HG02763 (cell line): ENCODE results near the gene ACP4.
"Not testable (repeated sequence)": the region's sequence is repeated elsewhere in the genome, so short reads cannot be mapped to it uniquely, and the experiment has no call there.

ENCODE experiments used
- ATAC-seq: cut with Tn5 transposase; IDR thresholded peaks from one replicate; pipeline ENCODE4 v1.9.1; 2021; ENCODE audit warnings: mild to moderate bottlenecking, moderate library complexity; ENCODE audit not compliant: unreplicated experiment

ACP4 gene

DNA sequence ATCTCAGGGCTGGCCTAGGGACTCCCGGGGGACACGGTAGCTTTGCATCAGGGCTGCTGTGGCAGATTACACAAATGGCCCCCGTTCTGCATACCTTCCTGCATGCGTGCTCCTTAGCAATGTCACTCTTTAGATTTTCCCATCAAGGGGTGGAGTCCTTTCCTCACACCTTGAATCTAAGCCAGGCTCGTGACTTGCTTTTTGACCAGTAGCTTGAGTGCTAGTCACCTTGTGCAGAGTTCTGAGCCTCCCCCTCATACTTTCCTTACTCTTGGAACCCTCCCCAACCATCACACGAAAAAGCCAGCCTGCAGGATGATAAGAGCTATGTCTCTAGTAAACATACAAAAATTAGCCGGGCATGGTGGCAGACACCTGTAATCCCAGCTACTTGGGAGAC lies 16.8 kb upstream of the ACP4 start:
- not testable (repeated sequence) for ATAC-seq

DNA sequence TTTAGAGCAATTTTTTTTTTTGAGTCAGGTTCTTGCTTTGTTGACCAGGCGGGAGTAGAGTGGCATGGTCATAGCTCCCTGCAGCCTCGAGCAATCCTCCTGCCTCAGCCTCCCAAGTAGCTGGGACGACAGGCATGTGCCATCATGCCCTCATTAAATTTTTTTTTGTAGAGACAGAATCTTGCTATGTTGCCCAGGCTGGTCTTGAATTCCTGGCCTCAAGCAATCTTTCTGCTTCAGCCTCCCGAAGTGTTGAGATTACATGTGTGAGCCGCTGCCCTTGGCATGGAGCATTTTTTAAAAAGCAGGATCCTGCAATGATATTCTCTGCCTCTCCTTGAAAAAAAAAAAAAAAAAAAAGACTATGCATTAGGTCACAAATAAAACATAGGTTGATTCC lies 14.1 kb upstream of the ACP4 start:
- no peak for ATAC-seq

DNA sequence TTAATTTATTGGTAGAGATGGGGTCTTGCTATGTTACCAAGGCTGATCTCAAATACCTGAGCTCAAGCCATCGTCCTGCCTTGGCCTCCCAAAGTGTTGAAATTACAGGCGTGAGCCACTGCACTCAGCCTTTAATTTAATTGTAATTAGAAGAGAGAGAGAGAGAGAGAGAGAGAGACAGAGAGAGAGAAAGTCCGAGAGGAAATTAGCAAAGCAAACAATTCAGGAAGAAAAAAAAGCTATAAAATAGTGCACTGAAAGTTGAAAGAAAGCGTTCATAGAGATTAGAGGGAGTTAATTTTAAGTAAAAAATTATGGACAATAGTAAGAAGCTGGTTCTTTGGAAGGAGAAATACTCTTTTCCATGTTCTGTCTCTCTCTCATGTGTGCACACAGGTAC lies 13.0 kb upstream of the ACP4 start:
- no peak for ATAC-seq

DNA sequence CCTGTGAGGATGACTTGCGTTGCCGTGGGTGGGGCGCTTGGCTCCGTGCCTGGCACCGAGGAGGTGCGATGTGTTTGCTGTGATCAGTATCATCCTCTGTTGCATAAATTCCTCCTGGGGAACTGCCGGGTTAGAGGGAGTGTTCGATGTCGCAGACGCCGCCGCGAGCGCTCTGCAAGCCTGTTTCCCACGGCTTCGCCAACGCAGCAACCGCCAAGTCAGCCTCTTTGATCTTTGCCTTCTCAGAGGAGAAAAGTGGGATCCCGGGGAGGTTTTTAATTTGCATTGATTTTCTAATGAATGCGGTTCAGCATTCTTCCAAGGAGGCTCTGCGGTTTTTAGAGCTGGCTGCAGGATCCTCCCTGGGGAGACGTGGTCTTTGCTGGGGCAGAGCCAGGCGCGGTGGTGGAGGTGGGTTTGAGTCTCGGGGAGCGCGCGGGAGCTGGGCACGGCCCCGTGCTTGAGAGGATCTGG lies 12.3 kb upstream of the ACP4 start:
- no peak for ATAC-seq

DNA sequence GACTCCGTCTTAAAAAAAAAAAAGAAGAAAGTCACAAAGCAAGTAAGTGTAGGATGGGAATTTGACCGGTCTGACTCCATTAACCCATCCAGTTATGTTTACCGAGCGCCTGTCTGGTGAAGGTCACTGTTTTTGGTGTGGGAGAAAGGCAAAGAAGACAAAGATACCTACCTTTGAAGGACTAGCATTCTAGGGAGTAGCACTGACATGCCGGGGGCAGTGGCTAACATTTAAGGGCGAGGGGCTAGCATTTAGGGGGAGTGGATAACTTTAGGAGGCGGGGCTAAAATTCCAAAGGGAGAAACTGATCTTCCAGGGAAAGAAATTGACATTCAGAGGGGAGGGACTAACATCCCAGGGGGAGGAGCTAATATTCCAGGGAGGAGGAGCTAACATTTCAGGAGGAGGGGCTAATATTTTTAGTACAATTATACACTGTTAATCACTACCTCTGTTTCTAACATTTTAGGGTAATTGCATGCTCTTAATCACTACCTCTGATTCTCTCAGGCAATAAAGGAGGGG lies 11.2 kb upstream of the ACP4 start:
- ATAC-seq, result no peak

DNA sequence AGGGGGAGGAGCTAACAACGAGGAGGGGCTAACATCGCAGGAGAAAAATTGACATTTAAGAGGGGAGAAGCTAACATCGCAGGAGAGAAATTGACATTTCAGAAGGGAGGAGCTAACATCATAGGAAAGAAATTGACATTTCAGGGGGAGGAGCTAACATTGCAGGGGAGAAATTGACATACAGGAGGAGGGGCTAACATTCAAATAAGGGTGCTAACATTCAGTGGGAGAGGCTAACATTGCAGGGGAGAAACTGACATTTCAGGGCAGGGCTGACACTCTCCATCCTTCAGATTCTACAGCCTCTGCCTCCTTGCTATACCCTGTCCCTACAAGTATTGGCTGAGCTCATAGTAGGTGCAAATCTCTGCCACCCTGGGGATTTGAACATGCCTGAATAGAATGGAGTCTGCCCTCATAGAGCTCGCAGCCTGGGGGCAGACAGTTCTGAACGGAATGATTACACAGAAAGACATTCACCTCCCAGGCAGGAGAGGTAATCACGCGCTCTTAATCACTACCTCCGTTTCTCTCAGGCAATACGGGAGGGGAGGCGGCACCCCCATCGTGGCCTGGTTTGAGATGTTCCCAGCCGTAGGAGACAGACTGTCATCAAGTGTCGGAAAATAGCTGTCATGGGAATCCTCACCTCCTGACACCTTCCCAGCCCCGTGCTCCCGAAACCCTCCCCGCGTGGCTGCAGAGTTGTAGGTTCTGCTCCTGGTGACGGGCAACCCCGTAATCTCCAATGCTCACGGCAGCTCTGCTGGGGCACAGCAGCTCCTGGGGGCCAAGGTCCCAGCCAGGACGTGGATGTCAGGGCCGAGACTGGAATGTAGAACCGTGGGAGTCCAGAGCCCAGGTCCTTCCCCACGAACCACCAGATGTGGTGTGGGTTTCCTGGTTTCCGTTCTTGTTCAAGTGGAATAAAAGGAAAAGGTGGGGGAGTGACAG lies 10.4 kb upstream of the ACP4 start:
- no peak for ATAC-seq

DNA sequence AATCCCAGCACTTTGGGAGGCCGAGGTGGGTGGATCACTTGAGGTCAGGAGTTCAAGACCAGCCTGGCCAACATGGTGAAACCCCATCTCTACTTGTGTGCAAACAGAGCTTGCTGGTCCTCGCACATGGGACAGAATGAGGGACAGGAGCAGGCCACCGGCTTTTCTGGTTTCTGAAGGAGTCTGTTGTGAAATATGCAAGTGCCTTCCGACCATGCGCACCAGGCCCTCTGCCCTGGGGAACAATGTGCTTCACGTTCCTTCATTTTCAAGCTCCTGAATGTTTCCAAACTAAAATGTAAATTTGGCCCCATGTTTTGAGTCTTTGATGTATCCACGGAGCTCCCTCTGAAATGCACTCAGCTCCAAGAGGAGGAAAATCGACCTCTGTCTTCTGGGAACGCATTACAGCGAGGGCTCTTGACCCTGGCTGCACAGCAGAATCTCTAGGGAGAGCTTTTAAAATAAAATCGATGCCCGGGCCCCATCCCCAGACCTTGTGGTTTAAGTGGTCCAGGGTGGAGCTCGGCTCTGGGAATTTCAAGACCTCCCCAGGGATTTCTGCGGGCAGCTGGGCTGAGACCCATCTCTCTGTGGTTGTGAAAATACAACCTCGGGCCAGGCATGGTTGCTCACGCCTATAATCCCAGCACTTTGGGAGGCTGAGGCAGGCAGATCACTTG lies 9.3 kb upstream of the ACP4 start:
- ATAC-seq, result no peak

DNA sequence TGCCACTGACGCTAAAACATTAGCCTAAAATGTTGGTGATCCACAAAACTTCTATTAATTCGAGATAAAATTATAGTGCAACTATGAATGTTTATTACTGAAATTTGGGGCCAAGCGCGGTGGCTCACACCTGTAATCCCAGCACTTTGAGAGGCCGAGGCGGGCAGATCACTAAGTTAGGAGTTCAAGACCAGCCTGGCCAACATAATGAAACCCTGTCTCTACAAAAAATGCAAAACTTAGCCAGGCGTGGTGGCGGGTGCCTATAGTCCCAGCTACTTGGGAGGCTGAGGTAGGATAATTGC lies 6.4 kb upstream of the ACP4 start:
- not testable (repeated sequence) for ATAC-seq

DNA sequence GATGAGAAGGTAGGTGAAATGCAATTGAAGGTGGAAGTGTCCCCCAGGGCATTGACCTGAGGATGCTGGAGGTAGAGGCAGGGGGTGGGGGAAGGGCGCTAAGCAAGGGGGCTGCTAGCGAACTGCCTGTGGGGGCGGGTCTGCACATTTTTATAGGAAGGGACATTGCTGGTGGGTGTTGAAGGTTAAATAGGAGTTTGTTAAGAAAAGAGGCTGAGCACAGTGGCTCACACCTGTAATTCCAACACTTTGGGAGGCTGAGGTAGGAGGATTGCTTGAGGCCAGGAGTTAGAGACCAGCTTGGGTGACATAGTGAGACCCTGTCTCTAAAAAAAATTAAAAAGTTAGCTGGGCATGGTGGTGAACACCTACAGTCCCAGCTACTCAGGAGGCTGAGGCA lies 5.5 kb upstream of the ACP4 start:
- no peak for ATAC-seq

DNA sequence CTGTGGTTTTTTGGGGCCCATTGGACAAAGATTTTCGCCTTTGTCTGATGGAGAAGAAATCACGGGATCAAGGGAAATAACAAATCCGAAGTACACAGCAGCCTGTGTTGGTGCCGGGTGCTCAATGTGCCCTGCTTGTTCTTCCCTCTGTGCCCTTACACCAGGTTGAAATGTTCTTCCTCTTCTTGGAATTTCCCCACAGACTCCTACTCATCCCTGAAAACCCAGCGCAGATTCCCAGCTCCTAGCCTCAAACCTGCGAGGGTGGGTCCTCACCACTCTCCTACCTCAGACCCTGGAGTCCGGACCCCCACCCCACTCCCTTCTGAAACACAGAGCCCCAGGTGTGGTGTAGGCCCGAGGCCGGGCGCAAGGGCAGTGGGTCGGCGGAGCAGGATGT lies 4.9 kb upstream of the ACP4 start:
- no peak for ATAC-seq

DNA sequence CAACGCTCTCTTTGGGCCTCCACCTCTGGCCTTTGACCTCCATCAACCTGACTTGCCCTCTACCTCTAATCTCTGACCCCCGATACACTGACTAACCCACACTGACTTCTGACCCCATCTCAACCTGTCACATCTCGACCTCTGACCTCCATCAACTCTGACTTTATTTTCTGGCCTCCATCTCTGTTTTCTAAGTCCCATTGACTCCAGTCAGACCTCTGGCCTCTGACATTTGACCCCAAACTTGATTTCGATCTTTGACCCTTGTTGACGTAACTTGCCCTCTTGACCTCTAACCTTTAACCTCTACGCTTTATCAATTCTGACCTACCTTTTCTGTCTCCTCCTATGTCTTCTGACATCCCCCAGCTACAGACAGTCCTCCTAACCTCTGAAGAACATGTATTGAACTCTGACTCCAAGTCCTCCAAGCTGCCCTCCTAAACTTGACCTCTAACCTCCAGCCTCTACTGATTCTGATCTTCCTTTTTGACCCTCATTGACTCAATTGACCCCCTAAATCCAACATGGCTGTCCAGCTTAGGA lies 780 bp downstream of the ACP4 start:
- ATAC-seq, result no peak

DNA sequence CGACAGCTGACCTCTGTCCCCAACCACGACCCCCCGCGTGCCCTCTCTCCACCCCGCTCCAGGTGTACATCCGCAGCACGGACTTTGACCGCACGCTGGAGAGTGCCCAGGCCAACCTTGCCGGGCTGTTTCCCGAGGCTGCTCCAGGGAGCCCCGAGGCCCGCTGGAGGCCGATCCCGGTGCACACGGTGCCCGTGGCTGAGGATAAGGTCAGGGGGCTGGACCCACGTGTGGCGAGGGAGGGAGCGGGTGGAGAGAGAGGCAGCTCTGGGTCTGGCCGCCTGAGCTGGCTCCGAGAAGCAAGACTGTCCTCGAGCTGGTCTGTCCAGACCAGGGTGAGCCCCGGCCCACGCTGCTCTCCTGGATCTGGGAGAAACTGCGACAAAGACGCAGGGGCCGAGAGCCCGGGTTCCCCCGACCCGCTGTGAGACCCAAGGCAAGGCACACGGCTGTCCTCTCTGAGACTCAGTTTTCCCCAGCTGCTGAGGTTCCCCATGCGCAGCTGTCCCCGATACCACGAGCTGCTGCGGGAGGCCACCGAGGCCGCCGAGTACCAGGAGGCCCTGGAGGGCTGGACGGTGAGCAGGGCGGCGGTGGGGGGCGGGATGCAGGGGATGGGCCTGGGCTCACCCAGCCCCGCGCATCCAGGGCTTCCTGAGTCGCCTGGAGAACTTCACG lies 1.5 kb downstream of the ACP4 start:
- ATAC-seq, result no peak

DNA sequence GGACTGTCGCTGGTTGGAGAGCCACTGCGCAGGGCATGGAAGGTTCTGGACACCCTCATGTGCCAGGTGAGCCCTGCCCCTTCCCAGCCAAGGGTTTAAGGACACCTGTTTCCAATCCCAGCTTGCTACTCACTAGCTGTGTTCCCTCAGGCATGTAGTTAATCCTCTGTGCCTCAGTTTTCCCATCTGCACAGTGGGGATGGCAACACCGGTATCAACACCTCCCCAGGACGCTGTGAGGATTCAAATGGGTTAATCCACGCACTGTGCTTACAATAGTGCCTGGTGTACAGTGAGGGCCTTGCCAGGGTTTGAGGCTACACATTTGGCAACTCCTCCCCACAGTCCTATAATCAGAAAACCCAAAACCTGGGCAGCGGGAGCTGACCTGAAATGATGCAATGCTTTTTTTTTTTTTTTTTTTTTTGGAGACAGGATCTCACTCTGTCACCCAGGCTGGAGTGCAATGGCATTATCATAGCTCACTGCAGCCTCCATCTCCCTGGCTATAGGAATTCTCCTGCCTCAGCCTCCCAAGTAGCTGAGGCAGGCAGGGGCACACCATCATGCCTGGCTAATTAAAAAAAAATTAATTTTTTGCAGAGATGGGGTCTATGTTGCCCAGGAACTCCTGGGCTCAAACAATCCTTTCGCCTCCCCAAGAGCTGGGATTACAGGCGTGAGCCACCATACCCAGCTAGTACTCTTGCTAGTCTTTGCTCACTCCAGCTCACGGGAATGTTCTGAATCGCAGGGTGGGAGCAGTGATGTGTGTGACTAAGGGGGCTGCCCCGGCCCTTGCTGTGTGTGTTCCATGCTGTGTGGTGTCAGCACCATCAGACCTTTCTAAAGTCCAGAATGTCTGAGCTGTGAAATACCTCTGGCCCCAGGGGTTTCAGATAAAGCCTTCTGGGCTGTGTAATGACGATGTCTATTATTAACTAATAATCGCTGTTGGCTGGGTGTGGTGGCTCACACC lies 2.3 kb downstream of the ACP4 start:
- ATAC-seq, result no peak

DNA sequence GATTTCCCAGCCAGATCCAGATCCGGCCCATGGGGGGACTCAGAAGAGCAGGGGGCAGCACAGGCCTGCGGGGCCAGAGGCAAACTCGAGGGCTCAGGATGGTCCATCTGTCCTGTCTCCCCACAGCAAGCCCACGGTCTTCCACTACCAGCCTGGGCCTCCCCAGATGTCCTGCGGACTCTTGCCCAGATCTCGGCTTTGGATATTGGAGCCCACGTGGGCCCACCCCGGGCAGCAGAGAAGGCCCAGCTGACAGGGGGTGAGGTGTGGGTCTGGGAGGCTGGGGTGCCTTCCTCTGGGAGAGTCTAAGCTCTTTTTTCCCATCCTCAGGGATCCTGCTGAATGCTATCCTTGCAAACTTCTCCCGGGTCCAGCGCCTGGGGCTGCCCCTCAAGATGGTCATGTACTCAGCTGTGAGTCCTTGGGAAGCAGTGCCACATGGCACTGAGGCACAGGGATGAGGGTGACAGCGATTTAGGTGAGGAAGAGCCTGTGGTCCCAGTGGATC lies 3.4 kb downstream of the ACP4 start:
- ATAC-seq, result no peak

DNA sequence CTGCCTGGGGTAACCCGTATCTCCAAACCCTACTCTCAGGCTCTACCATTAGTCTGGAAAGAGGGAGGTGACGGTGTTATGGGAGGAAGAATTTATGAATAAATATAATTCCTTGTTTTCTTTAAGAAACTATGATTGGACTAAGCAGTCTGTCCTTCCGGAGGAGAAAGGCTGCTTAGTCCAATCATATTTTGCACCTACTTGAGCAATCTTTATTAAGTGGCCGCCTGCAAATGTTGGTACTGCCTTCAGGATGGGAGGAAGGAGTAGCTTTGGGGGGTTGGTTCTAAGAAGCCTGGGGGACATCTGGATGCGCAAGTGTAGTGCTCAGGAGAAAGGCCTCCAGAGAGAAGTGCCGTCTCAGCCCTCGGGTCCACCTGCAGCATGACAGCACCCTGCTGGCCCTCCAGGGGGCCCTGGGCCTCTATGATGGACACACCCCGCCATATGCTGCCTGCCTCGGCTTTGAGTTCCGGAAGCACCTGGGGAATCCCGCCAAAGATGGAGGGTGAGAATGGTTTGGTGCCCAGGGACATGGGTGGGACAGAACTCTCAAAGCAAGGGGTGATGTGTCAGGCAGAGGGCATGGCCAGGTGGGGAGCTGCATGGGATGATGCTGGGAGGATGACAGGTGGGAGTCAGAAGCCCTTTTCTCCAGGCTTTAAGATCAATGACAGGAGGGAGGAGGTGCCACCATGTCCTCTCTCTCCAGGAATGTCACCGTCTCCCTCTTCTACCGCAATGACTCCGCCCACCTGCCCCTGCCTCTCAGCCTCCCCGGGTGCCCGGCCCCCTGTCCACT lies 4.1 kb downstream of the ACP4 start:
- ATAC-seq, result no peak

DNA sequence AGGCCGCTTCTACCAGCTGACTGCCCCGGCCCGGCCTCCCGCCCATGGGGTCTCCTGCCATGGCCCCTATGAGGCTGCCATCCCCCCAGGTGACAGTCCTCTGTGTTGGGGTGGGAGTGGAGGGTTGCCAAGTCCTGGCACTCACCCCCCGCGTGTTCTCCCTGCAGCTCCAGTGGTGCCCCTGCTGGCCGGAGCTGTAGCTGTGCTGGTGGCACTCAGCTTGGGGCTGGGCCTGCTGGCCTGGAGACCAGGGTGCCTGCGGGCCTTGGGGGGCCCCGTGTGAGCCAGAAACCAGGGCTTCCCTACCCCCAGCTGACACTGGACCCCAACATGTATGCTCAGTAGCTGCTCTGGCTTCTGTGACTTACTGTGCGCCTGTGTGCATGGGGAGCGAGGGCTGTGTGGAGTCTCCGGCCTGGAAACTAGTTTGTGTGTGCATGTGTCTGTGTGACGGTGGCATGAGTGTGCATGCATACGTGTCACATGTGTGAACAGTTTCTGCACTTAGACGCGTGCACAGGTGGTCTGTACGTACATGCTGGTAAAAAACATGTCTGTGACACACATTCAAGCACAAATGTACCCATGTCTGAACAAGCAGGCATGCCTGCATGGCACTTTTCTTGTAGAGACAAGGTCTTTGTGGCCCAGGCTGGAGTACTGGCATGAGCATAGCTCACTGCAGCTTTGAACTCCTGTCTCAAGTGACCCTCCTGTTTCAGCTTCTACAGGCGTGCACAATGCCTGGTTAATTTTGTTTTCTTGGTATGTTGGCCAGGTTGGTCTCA lies 4.9 kb downstream of the ACP4 start:
- ATAC-seq, result no peak

DNA sequence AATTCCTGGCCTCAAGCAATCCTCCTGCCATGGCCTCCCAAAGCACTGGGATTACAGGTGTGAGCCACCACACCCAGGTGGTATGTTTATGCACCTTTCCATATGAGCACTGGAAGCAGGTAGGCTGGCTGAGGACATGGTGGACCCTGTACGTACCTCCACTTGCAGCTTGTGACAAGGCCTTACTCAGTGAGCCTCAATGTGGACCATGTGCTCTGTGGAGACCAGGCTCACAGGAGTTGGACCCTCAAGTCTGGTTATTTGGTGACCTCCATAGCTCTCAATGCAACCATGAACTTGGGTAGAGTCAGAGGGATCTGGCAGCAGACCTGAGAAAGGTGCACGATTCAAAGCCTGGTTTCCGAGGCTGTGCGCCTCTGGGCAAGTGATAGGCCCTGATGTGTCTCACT lies 5.5 kb downstream of the ACP4 start:
- no peak for ATAC-seq

DNA sequence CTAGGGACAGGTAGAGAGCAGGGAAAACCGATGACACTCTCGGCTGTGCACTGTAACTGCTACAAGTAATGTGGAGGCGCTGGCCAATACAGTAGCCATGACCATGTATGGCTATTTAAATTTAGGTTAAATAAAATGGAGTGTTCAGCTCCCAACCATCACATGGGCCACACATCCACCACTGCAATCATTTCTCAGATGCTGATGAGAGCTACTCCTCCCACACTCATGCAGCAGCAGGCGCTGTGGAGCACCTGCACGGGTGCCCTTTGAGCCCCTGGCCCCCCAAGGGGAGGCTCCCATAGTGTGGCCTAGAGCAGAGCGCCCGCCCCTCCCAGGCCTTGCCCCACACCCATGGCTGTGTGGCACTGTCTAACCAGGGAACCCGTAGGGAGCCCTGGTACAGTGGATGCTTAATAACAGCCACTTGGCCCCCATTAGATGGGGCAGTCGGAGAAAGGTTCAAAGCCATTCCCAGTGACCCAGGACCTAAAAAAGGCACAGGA lies 6.0 kb downstream of the ACP4 start:
- no peak for ATAC-seq
